Measurements from ENCODE around the gene P2RX4. TPM values are rescaled to one million over a fixed set of nuclear protein-coding genes. Genes with fewer than 3 reads are reported as not detected.
A peak's percentile ranks its signal among the peaks of the same experiment; 100 is the strongest.
"Not testable (repeated sequence)": the region's sequence is repeated elsewhere in the genome, so short reads cannot be mapped to it uniquely, and the experiment has no call there.

Gene P2RX4
- total RNA-seq, 4 donors from 2014 or later: 42.9 to 248 (median 154) TPM

DNA sequence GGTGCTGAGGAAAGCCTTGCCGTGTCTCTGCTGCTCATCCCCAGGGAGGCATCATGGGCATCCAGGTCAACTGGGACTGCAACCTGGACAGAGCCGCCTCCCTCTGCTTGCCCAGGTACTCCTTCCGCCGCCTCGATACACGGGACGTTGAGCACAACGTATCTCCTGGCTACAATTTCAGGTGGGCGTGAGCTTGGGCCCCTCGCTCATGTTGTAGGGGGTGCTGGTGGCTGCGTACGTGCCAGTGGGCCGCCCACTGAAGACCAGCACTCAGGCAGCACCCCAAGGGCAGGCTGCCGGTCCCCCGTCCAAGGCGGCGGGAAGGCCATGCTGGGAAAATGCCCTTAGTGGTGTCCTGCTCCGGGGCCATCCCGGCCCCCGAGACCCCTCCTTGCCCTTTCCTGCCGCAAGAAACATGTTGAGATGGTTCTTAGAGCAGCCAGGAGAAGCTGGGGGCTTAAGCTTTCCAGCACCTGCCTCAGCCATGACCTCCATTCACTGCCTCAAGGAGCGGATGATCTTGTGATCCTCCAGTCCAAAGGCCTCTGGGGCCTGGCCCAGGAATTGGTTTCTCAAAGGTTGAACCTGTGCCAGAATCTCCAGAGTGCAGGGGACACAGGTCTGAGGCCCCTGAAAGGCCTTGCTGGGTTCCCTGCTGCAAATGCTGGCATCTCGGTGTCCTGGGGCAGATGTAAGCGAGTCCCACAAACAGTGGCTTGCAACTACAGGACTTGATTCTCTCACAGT lies 19.2 kb downstream of the P2RX4 start:
- no peak for DNase-seq

GRCh38 chr12:121229826-121230537 lies 20.1 kb downstream of the P2RX4 start:
- DNase-seq: peak; percentile 65 to 90 (median 81)
- TF ChIP-seq CTCF (IDR thresholded peaks at IDR 0.05): peak; percentile 62 to 88 (median 85)
- Histone ChIP-seq H3K4me1 (peaks cover 0 to 16% (median 0%) of the 10 kb centered on the region in 4 donors), H3K27ac (peak overlapping the region in 1 of 4 donors; percentile 28), H3K36me3 (peaks cover 0 to 55% (median 0%) of the 10 kb centered on the region in 3 donors)
- not testable (repeated sequence) for H3K4me3 ChIP-seq, H3K9me3 ChIP-seq, H3K27me3 ChIP-seq

More for the DNA sequence above, 19.2 kb downstream of the P2RX4 start:
- Histone ChIP-seq H3K4me3 (no peak overlapping the region), H3K27ac (peak overlapping the region in 1 of 4 donors; percentile 33), H3K9me3 (no peaks in the 10 kb centered on the region), H3K27me3 (no peaks in the 10 kb centered on the region), H3K36me3 (peaks cover 0 to 48% (median 0%) of the 10 kb centered on the region in 3 donors), H3K4me1 (peaks cover 0 to 16% (median under 1%) of the 10 kb centered on the region in 4 donors)
- TF ChIP-seq POLR2A (IDR thresholded peaks at IDR 0.05) (no peak), CTCF (IDR thresholded peaks at IDR 0.05) (no peak)

- H3K36me3 ChIP-seq: peaks cover 0 to 59% (median 0%) of the 10 kb centered on the region in 3 donors
- H3K27me3 ChIP-seq: no peaks in the 10 kb centered on the region
- no peaks in the 10 kb centered on the region for H3K9me3 ChIP-seq
- DNase-seq: no peak
- no peak for TF ChIP-seq POLR2A (IDR thresholded peaks at IDR 0.05)
- no peak for TF ChIP-seq CTCF (IDR thresholded peaks at IDR 0.05)
- H3K27ac ChIP-seq: no peak overlapping the region
- H3K4me3 ChIP-seq: no peak overlapping the region
- H3K4me1 ChIP-seq: peaks cover 0 to 16% (median 0%) of the 10 kb centered on the region in 4 donors
Measured at GRCh38 chr12:121230538-121230907, 20.6 kb downstream of the P2RX4 start.

DNA sequence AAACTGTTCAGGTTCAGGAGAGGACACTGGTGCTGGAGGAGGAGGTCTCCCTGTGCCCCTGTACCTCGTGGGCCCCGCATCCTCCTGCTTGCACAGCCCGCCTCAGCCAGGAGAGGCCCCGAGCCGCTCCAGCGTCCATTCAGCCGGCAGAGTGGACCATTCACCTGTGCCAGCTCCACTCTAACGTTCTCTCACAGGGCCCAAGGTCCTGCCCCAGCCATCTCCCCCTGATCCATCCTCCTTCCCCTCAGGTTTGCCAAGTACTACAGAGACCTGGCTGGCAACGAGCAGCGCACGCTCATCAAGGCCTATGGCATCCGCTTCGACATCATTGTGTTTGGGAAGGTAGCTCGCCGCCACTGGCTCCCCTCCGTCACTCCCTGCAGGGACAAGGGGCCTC lies 22.2 kb downstream of the P2RX4 start:
- Histone ChIP-seq H3K36me3 (peaks cover 0 to 61% (median 0%) of the 10 kb centered on the region in 3 donors), H3K4me3 (no peak overlapping the region), H3K4me1 (peaks cover 0 to 16% (median 0%) of the 10 kb centered on the region in 4 donors), H3K27ac (no peak overlapping the region), H3K27me3 (no peaks in the 10 kb centered on the region), H3K9me3 (no peaks in the 10 kb centered on the region)
- no peak for TF ChIP-seq POLR2A (IDR thresholded peaks at IDR 0.05)
- TF ChIP-seq CTCF (IDR thresholded peaks at IDR 0.05): no peak
- no peak for DNase-seq

GRCh38 chr12:121232977-121233627 lies 23.2 kb downstream of the P2RX4 start:
- TF ChIP-seq CTCF (IDR thresholded peaks at IDR 0.05) (no peak), POLR2A (IDR thresholded peaks at IDR 0.05) (no peak)
- H3K27ac ChIP-seq: no peak overlapping the region
- H3K4me3 ChIP-seq: no peak overlapping the region
- H3K36me3 ChIP-seq: peaks cover 0 to 70% (median 0%) of the 10 kb centered on the region in 3 donors
- H3K9me3 ChIP-seq: no peaks in the 10 kb centered on the region
- H3K4me1 ChIP-seq: peaks cover 0 to 16% (median 0%) of the 10 kb centered on the region in 4 donors
- no peak for DNase-seq
- no peaks in the 10 kb centered on the region for H3K27me3 ChIP-seq
